Measurements from ENCODE around the gene PRPF39. TPM values are rescaled to one million over a fixed set of nuclear protein-coding genes. Genes with fewer than 3 reads are reported as not detected.

Gene PRPF39
- total and polyA plus RNA-seq, 2 of the 13 experiments (the other 11 are each of a cell fraction or from before 2014, with no cell fraction given), result 44.2 to 65.0 TPM

- TF ChIP-seq SRSF4 (IDR thresholded peaks at IDR 0.05; ENCODE audit: low read depth, low read length, poor library complexity, severe bottlenecking), result no peak
Observed at GRCh38 chr14:45144658-45145057, 60.7 kb downstream of the PRPF39 start (continued).

- ChIA-PET CTCF (ENCODE audit: low intra/inter-chr PET ratio, low total read pairs) (no interaction called here), POLR2A (no interaction called here)
- Histone ChIP-seq H3K9ac (ENCODE audit: insufficient read depth, low read depth, low read length) (no peak overlapping the region), H3K4me2 (ENCODE audit: low read depth, low read length) (no peak overlapping the region), H3K4me1 (ENCODE audit: insufficient read depth, low read length) (no peaks in the 10 kb centered on the region), H3K4me3 (replicated peaks in 1 of 3; ENCODE audit: insufficient read depth in 1 of 3, low read depth in 2 of 3, low read length in 3 of 3) (no peak overlapping the region), H3K27me3 (ENCODE audit: control insufficient read depth in 1 of 2, insufficient read depth in 2 of 2, low read length in 2 of 2) (no peaks in the 10 kb centered on the region), H3K36me3 (replicated peaks in 1 of 2; ENCODE audit: control insufficient read depth in 1 of 2, insufficient read depth in 2 of 2, low read length in 2 of 2) (peaks cover 1 to 4% of the 10 kb centered on the region in 2 experiments; a peak in 3 of 5 replicates), H4K20me1 (ENCODE audit: insufficient read depth, low read length) (no peaks in the 10 kb centered on the region), H3K9me3 (ENCODE audit: low read length) (no peaks in the 10 kb centered on the region), H3K27ac (ENCODE audit: extremely low read length, insufficient read depth, low read length) (no peak overlapping the region), H3K79me2 (ENCODE audit: insufficient read depth, low read length) (peaks cover 2% of the 10 kb centered on the region), H2AFZ (ENCODE audit: low read length) (no peak overlapping the region)
- BruUV-seq (replicated peaks), result no TSS peak
- DNase-seq (ENCODE audit: low spot score) (no peak), ATAC-seq (no peak), FAIRE-seq (no peak)
- TF ChIP-seq ZBTB8A (CRISPR knock-in tag; IDR thresholded peaks at IDR 0.05; ENCODE audit: borderline replicate concordance, low read depth) (no peak), LRRFIP1 (CRISPR knock-in tag; conservative IDR thresholded peaks at IDR 0.05) (no peak), ZNF543 (CRISPR knock-in tag; IDR thresholded peaks at IDR 0.05) (no peak), PCBP2 (optimal IDR thresholded peaks at IDR 0.05; ENCODE audit: low read depth, low read length, poor library complexity, severe bottlenecking) (no peak), HINFP (CRISPR knock-in tag; IDR thresholded peaks at IDR 0.05; ENCODE audit: low read depth) (no peak), ZNF253 (CRISPR knock-in tag; IDR thresholded peaks at IDR 0.05; ENCODE audit: borderline replicate concordance) (no peak), ZSCAN25 (CRISPR knock-in tag; IDR thresholded peaks at IDR 0.05) (no peak)
- intact Hi-C loops (cut with micrococcal nuclease; ENCODE audit: unreplicated experiment) (no loop called here), in situ Hi-C loops (cut with HindIII; ENCODE audit: extremely low pct_ligation_motif_present, low pct_unique_long_range_greater_than_20kb) (no loop called here)
- 87% methylated on average over 3 of the region's 3 CpGs for WGBS (ENCODE audit: low lambda C conversion rate)
Observed at GRCh38 chr14:45145214-45145613, 61.3 kb downstream of the PRPF39 start.

Data from HepG2 (cell line).